HG03097 (cell line): ENCODE data around the gene FUS.
"Not testable (repeated sequence)": the region's sequence is repeated elsewhere in the genome, so short reads cannot be mapped to it uniquely, and the experiment has no call there.

ENCODE experiments used
- ATAC-seq: cut with Tn5 transposase; IDR thresholded peaks from one replicate; pipeline ENCODE4 v1.9.1; 2021; ENCODE audit not compliant: unreplicated experiment, low FRiP score

FUS gene

GRCh38 chr16:31184888-31185287 lies 4.9 kb downstream of the FUS start:
- no peak for ATAC-seq

DNA sequence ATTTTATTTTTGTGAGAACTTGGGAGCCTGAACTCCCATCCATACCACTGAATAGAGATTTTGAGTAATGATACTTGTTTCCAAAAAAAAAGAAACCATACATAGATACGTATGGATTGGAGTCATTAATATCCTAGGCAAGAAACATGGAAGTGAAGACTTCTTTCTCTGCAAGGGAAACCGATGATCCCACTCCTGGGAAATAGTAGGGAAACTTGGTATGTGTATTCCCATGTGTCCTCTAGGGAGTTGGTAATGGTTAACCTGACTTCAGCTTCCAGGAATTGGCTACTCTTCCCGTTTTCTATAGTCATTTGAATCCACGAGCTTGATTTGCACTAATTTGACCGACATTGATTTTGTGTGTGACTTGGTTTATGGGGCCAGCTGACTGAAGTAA lies 5.4 kb downstream of the FUS start:
- ATAC-seq = no peak

DNA sequence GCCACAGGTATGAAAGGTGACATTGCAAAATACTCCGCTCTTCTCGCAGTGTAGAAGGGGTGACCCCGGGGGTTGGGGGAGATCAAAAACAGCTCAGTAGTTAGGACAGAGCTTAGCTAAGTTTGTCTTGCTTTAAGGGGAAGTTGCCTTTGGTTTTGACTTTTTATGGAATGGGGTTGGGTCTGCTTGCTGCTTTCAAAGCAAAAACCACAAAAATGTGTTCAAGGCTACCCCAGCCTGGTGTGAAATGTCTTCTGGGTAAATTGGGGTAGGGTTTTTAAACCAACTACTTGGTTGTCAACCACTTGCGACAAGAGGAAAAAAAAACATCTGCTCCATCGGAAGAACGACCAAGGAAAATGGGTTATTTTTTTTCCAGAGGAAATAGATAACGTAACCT lies 6.2 kb downstream of the FUS start:
- no peak for ATAC-seq

DNA sequence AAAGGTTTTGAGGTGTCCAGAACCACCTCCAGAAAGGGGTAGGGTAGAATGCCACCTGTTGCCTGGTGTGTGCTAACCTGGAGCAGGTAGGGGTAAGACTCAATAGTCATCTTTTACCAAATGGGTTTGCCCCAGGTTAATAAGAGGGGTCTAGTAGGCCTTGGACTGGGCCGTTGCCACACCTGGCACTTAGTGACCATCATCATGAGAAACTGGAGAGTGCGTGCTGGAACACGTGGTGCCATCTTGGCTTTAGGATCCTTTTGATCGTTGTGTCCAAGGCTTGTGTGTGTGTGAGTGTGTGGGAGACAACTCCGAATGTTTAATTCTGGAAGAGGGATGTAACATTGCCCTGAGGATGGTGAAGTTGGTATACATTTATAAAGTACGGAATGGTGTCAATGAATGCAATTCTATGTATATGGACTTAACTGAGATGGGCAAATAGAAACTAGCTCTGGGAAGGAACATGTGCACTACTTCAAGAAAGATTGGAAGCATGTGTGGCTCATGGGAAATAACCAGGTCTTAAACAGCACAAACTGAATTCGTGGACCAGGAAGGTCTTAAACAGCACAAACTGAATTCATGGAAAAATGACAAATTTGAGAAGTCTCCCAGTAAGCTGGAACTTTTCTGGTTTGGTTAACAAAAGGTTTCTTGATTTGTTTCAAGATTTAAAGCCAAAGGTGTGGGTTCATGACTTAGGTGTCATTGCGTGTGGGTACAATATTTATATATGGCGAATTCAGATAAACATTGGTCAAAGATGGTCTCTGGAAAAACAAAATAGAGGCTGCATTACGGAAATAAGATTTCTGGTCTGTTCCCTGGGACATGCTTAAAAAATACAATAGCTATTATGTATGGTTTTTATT lies 7.2 kb downstream of the FUS start:
- ATAC-seq = no peak

- no peak for ATAC-seq
These were observed 7.9 kb downstream of the FUS start for GRCh38 chr16:31187808-31188189.

DNA sequence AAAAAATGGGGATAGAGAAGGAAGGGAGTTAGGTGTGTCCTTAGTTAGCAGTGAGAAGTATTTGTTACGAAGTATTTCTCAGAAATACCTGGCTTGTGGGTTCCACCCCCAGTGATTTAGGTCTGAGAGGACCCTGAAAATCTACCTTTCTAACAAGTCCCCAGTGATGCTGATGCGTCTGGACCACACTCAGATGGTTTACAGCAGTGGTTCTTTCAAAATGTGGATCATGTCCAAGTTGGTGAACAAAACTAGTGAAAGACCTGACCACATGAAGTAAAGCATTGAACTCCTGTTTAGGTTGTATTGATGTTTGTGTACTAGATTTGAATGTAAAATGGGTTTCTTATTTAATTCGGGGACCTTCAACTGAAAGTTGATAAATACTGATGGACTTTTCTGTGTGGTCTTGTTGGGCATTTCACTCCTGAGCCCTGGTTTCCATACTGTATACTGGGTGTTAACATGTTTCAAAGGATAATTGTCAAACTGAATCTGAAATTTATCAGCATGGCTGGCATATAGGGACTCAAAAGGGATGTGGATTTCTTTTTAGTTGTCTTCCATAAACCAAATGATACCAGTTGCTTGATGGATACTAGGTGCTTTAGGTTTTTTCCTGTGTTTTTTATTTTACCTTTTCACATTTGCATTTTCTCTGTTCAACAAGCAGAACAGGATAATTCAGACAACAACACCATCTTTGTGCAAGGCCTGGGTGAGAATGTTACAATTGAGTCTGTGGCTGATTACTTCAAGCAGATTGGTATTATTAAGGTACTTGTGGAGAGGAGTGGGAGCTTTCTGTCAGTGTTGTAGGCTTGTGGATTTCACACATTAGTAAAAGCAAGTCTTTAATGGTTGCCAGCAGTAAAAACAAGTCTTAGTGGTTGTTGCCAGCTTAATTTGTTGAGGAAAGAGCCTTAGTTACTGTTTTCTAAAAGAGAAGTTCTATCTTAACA lies 8.8 kb downstream of the FUS start:
- no peak for ATAC-seq

DNA sequence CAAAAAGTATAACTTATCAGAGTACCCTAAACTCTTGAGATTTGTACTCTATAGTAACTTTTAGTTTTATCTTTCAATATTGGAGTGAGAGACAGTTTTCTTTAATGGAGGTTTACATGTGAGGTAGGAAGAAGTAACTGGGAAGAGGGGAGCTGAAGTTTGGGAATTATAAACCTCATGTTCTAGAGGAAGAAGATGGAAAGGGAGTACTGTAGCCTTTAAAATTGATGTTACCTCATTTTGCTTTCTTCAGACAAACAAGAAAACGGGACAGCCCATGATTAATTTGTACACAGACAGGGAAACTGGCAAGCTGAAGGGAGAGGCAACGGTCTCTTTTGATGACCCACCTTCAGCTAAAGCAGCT lies 9.5 kb downstream of the FUS start:
- ATAC-seq = no peak

GRCh38 chr16:31190061-31190460 lies 10.1 kb downstream of the FUS start:
- no peak for ATAC-seq

GRCh38 chr16:31190818-31191444 lies 11.0 kb downstream of the FUS start:
- no peak for ATAC-seq

- ATAC-seq = no peak
These were observed 11.9 kb downstream of the FUS start for GRCh38 chr16:31191697-31192428.

DNA sequence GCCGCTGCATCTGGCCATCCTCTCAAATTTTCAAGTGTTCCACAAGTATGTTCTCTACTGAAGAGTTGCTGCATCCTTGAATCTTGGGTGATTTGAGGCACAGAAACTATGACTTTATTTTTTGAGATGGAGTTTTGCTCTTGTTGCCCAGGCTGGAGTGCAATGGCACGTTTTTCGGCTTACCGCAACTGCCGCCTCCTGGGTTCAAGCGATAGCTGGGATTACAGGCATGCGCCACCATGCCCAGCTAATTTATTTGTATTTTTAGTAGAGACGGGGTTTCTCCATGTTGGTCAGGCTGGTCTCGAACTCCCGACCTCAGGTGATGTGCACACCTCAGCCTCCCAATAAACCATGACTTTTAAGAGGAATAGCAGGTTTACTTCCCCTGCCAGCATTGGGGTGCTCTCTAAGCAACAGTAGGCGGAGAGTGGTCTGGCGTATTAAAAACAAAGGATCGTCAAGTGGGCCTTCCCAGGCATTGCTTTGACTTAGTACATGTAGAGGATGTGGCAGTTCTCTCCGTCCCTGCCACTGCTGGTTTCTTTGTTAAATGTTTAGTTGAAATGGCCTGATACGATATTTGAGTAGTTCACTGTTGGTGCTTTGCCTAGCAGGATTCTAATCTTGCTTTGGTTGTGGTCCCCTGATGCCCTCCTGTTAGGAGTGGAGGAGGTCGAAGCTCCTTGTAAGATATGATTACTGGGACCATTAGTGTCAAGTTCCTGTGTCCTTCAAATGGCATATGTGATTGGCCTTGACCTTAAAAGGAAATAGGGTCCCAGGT lies 13.1 kb downstream of the FUS start:
- no peak for ATAC-seq

- no peak for ATAC-seq
These were observed 13.9 kb downstream of the FUS start for GRCh38 chr16:31193874-31194273.

GRCh38 chr16:31194898-31195297 lies 15.0 kb downstream of the FUS start:
- no peak for ATAC-seq

- not testable (repeated sequence) for ATAC-seq
These were observed 15.9 kb downstream of the FUS start for GRCh38 chr16:31195861-31196260.

DNA sequence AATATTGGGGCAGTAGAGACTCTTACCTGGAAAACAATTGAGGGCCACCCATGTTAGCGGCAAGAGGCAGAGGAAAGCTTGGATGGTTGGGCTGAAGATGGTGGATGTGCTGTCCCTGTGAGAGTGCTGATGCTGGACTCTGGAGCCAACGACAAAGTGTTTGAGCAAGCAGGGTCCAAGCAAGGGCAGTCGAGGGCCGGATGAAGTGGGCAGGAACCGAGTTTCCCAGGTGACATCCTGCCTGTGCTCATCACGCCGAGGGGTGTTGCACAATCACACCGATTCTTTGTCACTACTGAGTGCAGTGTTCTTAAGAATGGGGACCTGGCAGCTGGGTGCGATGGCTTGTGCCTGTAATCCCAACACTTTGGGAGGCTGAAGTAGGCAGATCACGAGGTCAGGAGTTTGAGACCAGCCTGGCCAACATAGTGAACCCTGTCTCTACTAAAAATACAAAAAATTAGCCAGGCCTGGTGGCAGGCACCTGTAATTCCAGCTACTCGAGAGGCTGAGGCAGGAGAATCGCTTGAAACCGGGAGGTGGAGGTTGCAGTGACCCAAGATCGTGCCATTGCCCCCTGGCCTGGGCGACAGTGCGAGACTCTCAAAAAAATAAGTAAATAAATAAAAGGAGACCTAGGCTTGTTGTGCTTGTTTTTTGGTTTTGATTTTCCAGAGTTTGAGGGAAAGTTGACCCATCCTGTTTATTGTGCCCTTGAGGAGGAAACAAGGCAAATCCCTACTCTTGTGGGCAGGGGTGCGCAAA lies 16.6 kb downstream of the FUS start:
- ATAC-seq = no peak

- ATAC-seq = no peak
These were observed 18.4 kb downstream of the FUS start for GRCh38 chr16:31198207-31198882.

DNA sequence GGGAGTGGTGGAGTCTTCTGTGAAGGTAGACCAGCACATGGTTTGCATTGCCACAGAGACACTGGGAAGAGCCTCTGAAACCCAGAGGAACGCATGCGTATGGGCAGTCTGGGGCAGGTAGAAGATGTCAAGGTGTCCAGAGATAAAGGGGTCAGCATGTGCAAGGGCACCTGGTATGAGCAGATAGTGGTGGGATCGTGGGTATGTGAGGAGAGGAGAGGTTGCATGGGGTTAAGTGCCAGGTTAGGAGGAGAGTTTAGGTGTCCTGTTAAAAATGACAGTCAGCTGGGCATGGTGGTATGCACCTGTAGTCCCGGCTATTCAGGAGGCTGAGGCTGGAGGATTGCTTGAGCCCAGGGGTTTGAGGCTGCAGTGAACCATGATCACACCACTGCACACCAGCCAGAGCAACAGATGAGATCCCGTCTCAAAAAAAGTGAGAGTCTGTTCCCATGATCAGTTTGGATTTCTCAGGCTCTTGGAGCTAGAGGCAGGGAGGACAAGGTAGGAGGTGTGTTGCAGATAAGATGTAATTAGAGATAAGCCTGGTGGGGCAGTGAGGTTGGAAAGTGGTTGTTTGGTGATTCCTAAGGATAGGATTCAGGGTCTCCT lies 19.6 kb downstream of the FUS start:
- no peak for ATAC-seq

- not testable (repeated sequence) for ATAC-seq
These were observed 20.2 kb downstream of the FUS start for GRCh38 chr16:31200111-31200510.
